ENCODE results near the gene MUC12. TPM values are rescaled to one million over a fixed set of nuclear protein-coding genes. Genes with fewer than 3 reads are reported as not detected.

Gene MUC12, protein sequence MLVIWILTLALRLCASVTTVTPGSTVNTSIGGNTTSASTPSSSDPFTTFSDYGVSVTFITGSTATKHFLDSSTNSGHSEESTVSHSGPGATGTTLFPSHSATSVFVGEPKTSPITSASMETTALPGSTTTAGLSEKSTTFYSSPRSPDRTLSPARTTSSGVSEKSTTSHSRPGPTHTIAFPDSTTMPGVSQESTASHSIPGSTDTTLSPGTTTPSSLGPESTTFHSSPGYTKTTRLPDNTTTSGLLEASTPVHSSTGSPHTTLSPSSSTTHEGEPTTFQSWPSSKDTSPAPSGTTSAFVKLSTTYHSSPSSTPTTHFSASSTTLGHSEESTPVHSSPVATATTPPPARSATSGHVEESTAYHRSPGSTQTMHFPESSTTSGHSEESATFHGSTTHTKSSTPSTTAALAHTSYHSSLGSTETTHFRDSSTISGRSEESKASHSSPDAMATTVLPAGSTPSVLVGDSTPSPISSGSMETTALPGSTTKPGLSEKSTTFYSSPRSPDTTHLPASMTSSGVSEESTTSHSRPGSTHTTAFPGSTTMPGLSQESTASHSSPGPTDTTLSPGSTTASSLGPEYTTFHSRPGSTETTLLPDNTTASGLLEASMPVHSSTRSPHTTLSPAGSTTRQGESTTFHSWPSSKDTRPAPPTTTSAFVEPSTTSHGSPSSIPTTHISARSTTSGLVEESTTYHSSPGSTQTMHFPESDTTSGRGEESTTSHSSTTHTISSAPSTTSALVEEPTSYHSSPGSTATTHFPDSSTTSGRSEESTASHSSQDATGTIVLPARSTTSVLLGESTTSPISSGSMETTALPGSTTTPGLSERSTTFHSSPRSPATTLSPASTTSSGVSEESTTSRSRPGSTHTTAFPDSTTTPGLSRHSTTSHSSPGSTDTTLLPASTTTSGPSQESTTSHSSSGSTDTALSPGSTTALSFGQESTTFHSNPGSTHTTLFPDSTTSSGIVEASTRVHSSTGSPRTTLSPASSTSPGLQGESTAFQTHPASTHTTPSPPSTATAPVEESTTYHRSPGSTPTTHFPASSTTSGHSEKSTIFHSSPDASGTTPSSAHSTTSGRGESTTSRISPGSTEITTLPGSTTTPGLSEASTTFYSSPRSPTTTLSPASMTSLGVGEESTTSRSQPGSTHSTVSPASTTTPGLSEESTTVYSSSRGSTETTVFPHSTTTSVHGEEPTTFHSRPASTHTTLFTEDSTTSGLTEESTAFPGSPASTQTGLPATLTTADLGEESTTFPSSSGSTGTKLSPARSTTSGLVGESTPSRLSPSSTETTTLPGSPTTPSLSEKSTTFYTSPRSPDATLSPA (N-terminal part only)
- total RNA-seq (2021; fragmentation: NEBNext Ultra II Directional; extraction: Animal tissue kit (Norgen Biotek cat#: 25700)) (7.0 and 7.7 TPM in 2 replicates), polyA plus RNA-seq (2011; rRNA removed) (13.5 and 16.2 TPM in 2 replicates), polyA minus RNA-seq (2011; rRNA and poly(A)+ RNA removed) (1.1 and 1.3 TPM in 2 replicates)
- 8.4 TPM for polyA plus RNA-seq (2011; cell fraction: cytosol; rRNA removed)
- 8.0 TPM for polyA plus RNA-seq (2011; cell fraction: nucleus; rRNA removed)
- 8.9 to 12.8 TPM (median 11.4 TPM) in 4 replicates for polyA plus RNA-seq (2012, experiment 1 of 2)
- polyA plus RNA-seq (2012, experiment 2 of 2), result 20.3 TPM
- polyA plus RNA-seq (2013, experiment 1 of 2), result 11.1 TPM
- polyA plus RNA-seq (2013, experiment 2 of 2), result 10.6 TPM
- polyA minus RNA-seq (2011; cell fraction: cytosol; rRNA and poly(A)+ RNA removed), result 2.6 TPM
- polyA minus RNA-seq (2011; cell fraction: nucleus; rRNA and poly(A)+ RNA removed), result 2.5 TPM
- long read RNA-seq, experiment 1, partial matches to known transcripts, result 0 of 6 reads
- long read RNA-seq, experiment 1, other reads (novel, unspliced or antisense), result 1 of 6 reads
- long read RNA-seq, experiment 2, partial matches to known transcripts, result 0 of 3 reads
- long read RNA-seq, experiment 2, other reads (novel, unspliced or antisense), result 0 of 3 reads

DNA sequence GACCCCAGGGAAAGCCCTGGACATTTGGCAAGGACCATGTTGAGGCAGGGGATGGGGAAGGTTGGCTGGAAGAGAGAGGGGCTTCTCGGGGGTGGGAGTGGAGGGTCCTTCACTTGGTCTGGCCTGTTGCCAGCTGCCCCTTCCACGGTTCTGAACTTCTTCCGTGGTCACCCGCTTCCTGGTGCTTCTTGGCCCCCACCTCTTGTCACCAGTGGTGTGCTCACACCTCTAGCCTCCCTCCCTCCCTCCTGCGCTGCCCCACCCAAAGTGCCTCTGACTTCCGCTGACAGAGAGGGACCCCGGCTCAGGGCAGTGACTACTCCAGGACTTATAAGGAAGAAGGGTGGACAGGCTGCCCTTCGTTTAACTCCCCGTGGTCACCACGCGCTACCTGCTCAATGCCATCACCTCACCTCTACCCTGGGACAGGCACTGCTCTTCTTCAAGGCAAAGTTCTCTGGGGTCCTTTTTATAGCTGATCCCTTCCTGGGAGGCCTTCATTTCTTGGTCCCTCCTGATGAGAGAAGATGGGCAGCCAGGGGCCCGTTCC lies at the start of gene MUC12:
TSS of gene MUC12 (plus strand) at position 500 of the 550 bp plus-strand sequence. CDS start 58 bp downstream, outside the sequence.
- H3K4me2 ChIP-seq (ENCODE audit: insufficient read depth in 1 of 2, low read depth in 2 of 2, low read length in 2 of 2), result no peak within 1 kb of the TSS
- no peak within 1 kb of the TSS for H3K9ac ChIP-seq (replicated peaks in 1 of 4; ENCODE audit: extremely low read depth in 1 of 4, low read depth in 3 of 4, low read length in 3 of 4)
- H2AFZ ChIP-seq (ENCODE audit: low read length), result no peak within 1 kb of the TSS
- no peaks in the 10 kb centered on the region for H3K9me3 ChIP-seq (ENCODE audit: insufficient read depth in 2 of 2, low read depth in 1 of 2, low read length in 1 of 2)
- no peak within 1 kb of the TSS for H2BK120ac ChIP-seq (replicated peaks; ENCODE audit: low read depth, low read length)
- H3K4me1 ChIP-seq (replicated peaks in 1 of 4; ENCODE audit: control insufficient read depth in 3 of 4, insufficient read depth in 4 of 4, low read length in 3 of 4), result peaks cover 4 to 32% (median 26%) of the 10 kb centered on the region in 4 experiments
- H3K56ac ChIP-seq (replicated peaks; ENCODE audit: insufficient read length, low read depth, low read length), result no peak within 1 kb of the TSS
- peaks cover 3 to 18% (median 14%) of the 10 kb centered on the region in 4 experiments for H3K27me3 ChIP-seq (replicated peaks in 1 of 4; ENCODE audit: control insufficient read depth in 3 of 4, extremely low read depth in 1 of 4, insufficient read depth in 3 of 4, low read length in 3 of 4)
- no peak within 1 kb of the TSS for H3K4me3 ChIP-seq (ENCODE audit: extremely low read depth in 1 of 4, insufficient read depth in 2 of 4, low read depth in 3 of 4, low read length in 4 of 4)
- no peak within 1 kb of the TSS for H4K5ac ChIP-seq (ENCODE audit: insufficient read length, low read depth, low read length)
- H2BK15ac ChIP-seq (ENCODE audit: low read length), result 0 out of 2 replicates have a peak within 1 kb of the TSS, but pooled peaks have one; percentile 76
- WGBS, 2 experiments (ENCODE audit: extremely low coverage in 1 of 2, insufficient coverage in 1 of 2, insufficient read length in 1 of 2, insufficient replicate concordance in 2 of 2, low coverage in 1 of 2, low lambda C conversion rate in 2 of 2, missing lambda C conversion rate in 1 of 2), result 66% methylated on average over 11 of the region's 12 CpGs; no CpG with 5 or more reads in 1 of the 2 experiments
- no peak within 1 kb of the TSS for H4K91ac ChIP-seq (replicated peaks; ENCODE audit: insufficient read length, low read length)
- H4K20me1 ChIP-seq (replicated peaks in 1 of 2; ENCODE audit: control insufficient read depth in 1 of 2, insufficient read depth in 2 of 2, low read length in 2 of 2), result peaks cover 2 to 7% of the 10 kb centered on the region in 2 experiments
- H2AK5ac ChIP-seq (ENCODE audit: low read depth, low read length), result no peak within 1 kb of the TSS
- H3K18ac ChIP-seq (ENCODE audit: extremely low read depth, low read length), result peak within 1 kb of the TSS; percentile 10; the same call in 1 of the 2 replicates
- peaks cover 9% of the 10 kb centered on the region; the same call in 1 of the 2 replicates for H3K23me2 ChIP-seq (ENCODE audit: low read depth, low read length)
- no peak within 1 kb of the TSS for H3K23ac ChIP-seq (ENCODE audit: insufficient read length)
- H2BK5ac ChIP-seq (ENCODE audit: low read depth, low read length), result no peak within 1 kb of the TSS; the same call in 1 of the 2 replicates
- no peak within 1 kb of the TSS for H3K4ac ChIP-seq (replicated peaks; ENCODE audit: insufficient read length, low read depth, low read length)
- H3K27ac ChIP-seq (ENCODE audit: low read depth, low read length), result no peak within 1 kb of the TSS
- H2BK20ac ChIP-seq (ENCODE audit: low read length), result no peak within 1 kb of the TSS
- POLR2A ChIA-PET (ENCODE audit: partially characterized antibody), result no interaction called here
- H3K79me1 ChIP-seq (ENCODE audit: low read depth, low read length), result no peaks in the 10 kb centered on the region; the same call in 1 of the 2 replicates
- CTCF ChIA-PET (ENCODE audit: partially characterized antibody), result interaction anchor here (1.0 to 3.5 kb wide), 8 partner anchors 9 to 108 kb away, joined by 3 to 16 read pairs (median 5); partner anchors contain the start of genes ACHE, MUC17 and MUC3A
- no peak for FAIRE-seq
- DNase-seq (ENCODE audit: low read depth in 1 of 2, low spot score in 2 of 2), result no peak
- H3K36me3 ChIP-seq (ENCODE audit: control insufficient read depth in 2 of 4, insufficient read depth in 4 of 4, low read length in 3 of 4), result no peaks in the 10 kb centered on the region
- H2BK12ac ChIP-seq (ENCODE audit: low read depth, low read length), result peak within 1 kb of the TSS; percentile 69; the same call in 1 of the 2 replicates
- no peaks in the 10 kb centered on the region for H3K79me2 ChIP-seq (ENCODE audit: control insufficient read depth in 1 of 2, insufficient read depth in 2 of 2, low read length in 2 of 2)
- no peak within 1 kb of the TSS for H3K14ac ChIP-seq (ENCODE audit: insufficient read length)
- H4K8ac ChIP-seq (ENCODE audit: extremely low read depth, insufficient read depth, low read length), result peak within 1 kb of the TSS; percentile 73; the same call in 1 of the 2 replicates
- no peak for TF ChIP-seq EGR1 (IDR thresholded peaks at IDR 0.05; ENCODE audit: borderline replicate concordance, low read depth, low read length)
- no peak for TF ChIP-seq TBP (IDR thresholded peaks at IDR 0.05; ENCODE audit: low read depth, low read length)
- TF ChIP-seq CBX8 (IDR thresholded peaks at IDR 0.05; ENCODE audit: borderline replicate concordance, low read depth, low read length), result no peak
- no peak for TF ChIP-seq CHD2 (IDR thresholded peaks at IDR 0.05; ENCODE audit: low read length)
